22Rv1 (cell line): ENCODE results near the gene TEKT2.

Experiments
- ZFX ChIP-seq: fragments of 450-650 bp; IDR thresholded peaks from 2 replicates; pipeline ENCODE4 v1.6.1; 2017; ENCODE audit warnings: antibody characterized with exemption, borderline replicate concordance
- TF ChIP-seq, protein P1 (sequence below): fragments of 450-650 bp; IDR thresholded peaks from 2 replicates; pipeline ENCODE4 v1.5.1; 2017; ENCODE audit warnings: mild to moderate bottlenecking

DNA sequence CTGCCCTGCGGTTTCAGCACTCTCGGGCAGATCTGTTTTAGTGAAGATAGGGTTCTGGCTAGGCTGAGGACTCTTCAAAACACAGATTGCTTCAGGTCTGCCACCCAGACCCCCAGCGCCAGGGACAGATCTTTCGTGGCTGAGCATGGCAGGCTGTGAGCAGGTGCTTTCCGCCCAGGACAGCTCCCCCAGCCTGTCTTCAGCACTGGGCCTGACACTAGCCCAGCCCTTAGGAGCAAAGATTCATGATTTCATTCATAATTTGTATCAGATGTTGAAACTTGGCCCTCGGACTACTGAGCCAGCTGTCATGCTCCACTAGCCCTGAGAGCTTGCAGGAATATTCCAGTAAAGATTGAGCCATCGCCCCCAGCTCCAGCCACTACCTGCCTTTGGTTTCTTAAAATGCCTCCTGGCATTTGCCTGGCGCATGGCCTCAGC is 10.7 kb downstream of the TEKT2 start:
- TF ChIP-seq, protein P1, sequence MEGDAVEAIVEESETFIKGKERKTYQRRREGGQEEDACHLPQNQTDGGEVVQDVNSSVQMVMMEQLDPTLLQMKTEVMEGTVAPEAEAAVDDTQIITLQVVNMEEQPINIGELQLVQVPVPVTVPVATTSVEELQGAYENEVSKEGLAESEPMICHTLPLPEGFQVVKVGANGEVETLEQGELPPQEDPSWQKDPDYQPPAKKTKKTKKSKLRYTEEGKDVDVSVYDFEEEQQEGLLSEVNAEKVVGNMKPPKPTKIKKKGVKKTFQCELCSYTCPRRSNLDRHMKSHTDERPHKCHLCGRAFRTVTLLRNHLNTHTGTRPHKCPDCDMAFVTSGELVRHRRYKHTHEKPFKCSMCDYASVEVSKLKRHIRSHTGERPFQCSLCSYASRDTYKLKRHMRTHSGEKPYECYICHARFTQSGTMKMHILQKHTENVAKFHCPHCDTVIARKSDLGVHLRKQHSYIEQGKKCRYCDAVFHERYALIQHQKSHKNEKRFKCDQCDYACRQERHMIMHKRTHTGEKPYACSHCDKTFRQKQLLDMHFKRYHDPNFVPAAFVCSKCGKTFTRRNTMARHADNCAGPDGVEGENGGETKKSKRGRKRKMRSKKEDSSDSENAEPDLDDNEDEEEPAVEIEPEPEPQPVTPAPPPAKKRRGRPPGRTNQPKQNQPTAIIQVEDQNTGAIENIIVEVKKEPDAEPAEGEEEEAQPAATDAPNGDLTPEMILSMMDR = no peak
- no peak for TF ChIP-seq ZFX
